GM04504 (cell line): ENCODE measurements around the gene RNU6-8.

Source experiments
- DNase-seq: peaks from one replicate; pipeline ENCODE4 v3.0.0-alpha.2; 2012; ENCODE audit warnings: low read depth

The RNU6-8 gene

DNA sequence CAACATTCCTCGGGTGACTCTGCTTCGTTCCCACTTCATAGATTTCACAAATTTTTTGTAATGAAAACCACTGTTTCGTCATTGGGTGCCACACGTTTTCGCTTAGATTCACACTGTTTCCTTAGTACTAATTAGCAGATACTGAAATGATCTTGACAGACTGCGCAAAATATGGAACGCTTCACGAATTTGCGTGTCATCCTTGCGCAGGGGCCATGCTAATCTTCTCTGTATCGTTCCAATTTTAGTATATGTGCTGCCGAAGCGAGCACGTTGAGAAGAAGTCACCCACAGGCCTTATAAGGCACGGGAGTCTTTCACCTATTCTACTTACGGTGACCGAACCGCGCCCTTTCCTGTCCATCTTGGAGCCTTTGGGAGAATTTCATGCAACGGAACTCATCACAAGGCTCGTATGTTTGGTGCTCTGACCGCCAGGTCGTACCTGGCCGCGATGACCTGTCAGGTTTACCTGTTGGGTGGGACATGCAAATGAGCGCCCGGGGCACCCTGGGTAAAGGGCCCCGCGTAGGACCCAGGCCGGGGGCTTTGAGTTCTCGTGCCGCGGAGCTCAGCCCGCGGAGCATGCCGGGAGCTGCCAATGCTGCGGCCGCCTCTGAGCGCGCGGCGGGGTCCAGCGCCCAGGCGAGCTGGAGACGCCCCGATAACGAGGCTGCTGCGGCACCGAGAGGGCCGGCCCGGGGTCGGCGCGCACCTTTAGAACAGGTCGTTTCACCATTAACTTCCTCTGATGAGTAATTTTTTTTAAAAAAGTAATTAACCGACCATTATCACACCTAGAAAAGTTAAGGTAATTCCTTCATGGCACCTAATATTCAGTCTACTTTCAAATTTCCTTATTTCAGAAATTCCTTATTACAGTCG, at the start of gene RNU6-8:
Gene RNU6-8, minus strand, starts transcription at position 272 of the 885 bp plus-strand sequence.
- DNase-seq, result no peak

DNA sequence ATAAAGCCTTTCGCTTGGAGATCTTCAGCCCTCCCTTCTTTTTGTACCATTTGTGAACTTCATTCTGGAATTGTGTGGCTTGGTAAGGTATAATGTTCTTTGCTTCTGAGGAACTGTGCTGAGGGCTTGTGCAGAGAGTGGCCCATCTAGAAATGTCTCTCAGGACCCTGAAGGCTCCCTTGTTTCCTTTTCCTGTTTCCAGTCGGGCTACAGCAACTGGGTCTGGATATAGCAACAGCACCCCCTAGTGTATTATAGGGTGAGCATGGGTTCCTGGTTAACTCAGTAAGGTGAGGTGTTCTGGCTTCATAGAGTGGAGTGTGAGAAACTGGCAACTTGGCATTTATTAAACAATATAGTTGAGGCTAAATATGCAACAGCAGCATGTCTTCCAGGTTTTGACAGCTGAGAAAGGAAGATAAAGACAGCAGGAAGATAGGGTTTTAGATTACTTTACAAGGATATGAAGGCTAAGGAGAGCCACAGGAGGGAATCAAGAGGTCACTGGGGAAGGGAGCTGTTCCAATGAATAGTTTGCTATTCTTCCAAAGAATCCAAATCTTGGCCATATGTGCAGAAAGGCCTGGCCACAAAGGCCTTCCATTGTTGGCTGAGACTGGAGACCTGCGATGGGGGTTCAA, 49.1 kb upstream of the RNU6-8 start:
- peak; percentile 47 for DNase-seq

DNA sequence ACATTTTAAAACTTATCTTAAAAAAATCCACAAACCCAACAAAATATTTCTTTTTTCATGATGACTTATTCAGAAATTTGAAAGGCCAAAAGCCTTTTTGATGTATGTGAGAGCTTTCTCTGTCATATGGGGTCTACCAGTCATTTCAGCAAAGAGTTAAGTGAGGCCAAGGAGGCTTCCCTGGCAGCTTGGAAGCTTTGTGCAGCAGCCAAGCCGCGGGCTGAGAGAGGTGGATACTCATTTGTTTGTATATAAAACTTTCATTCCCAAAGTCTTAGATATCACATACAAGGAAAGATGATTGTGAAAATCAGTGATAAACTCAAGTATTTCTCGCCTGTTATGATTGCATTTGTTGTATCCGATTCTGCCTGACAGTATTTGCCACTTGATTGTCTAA, 48.5 kb upstream of the RNU6-8 start:
- DNase-seq, result no peak

DNA sequence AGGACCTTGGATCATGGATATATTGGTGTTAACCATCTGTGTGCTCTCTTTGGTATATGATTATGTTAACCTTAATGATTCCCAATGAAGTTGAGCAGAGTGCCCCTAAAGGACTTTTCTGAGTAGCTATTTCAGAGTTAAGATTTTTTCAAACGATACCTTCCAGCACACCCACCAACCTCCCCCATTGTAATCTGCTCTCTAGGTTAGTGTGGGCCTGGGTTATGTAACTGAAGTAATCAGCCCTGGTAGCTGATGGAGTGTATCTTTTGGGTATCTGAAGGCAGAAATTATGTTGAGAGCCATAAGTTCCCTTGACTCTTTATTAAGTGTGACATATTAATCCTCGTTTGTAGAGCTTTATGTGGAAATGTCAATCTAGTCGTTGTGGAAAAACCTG, 47.6 kb upstream of the RNU6-8 start:
- DNase-seq, result no peak

DNA sequence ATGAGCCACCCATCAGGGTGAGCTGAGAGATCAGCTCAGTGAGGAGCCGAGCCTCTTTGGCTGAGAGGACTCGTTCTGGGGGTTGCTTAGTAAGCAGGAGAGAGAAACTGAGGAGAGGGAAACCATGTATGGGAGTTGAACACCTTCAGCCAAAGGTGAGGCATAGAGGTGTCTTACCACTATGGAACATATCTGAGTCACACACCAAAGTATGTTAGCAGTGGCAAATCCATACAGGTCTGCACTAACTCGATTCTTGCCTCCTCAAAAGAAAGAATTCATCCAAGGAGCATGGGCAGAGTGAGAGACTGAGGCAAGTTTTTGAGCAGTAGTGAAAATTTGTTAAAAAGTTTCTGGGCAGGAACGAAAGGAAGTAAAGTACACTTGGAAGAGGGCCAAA, 46.7 kb upstream of the RNU6-8 start:
- no peak for DNase-seq

DNA sequence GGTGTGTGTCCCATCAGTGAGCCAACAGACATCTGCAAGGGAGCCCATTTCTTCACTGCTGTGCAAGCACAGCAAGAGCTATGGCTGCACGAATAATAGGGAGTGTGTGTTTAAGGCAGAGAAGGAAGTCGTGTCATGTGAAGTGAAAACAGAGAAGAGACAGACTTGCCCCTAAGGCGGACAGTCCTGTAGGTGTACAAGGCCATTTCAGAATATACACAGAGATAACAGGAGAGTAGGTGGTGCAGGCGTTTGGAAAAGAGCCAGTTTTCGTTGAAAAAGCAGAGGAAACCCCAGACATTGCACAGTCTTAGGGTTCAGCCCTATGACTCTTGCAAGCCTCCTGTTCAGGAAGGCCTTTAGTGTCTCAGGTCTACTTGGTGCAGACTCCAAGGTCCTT, 46.3 kb upstream of the RNU6-8 start:
- DNase-seq, result no peak

GRCh38 chr14:32246751-32247150, 43.7 kb upstream of the RNU6-8 start:
- DNase-seq, result no peak

GRCh38 chr14:32244404-32244803, 41.3 kb upstream of the RNU6-8 start:
- DNase-seq, result no peak

GRCh38 chr14:32233260-32233659, 30.2 kb upstream of the RNU6-8 start:
- no peak for DNase-seq

DNA sequence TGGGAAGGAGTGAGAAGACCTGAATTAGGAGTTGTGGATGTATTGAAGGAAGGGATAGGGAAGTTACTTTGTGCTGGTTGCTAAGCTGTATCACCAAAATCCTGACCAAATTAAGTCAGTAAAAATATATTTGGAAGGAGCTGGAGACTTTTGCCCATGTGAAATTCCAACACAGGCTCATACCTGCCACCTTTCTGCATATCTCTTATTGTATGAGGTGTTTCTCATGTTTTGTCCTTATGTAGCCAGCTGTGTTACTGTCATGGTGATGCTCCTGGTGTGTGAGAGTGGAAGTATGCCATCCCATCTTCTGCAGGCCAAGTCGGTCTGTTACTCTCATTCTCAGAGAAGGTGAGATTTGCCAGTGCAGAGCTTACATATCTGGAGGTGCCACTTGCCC, 29.4 kb upstream of the RNU6-8 start:
- no peak for DNase-seq

DNA sequence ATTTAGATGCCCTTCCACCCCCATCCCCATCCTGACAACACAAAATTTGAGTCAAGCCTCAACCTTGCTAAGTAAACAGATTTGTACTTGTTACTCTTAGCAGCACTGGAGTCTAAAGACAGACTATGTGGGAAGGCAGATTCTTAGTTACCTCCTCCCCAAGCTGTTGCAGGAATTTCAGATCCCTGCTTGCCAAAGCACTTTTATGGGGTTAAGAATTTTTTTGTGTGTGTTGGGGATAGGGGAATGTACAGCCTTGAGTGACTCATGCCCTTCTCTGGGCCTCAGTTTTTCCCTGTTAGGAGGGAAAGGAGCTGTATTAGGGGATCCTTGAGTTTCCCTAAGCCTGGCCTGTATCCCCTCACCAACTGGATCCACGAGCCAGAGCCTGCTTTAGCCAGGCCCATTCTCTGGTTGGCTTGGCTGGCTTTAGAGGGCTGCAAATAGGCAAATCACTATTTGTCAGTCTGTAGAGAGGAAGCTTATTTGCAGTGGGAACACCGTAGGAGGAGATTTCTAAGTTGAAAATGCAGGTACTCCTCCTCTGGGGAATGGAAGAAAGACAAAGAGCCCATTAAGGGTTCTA, 27.7 kb upstream of the RNU6-8 start:
- peak; percentile 60 for DNase-seq

GRCh38 chr14:32230181-32230580, 27.1 kb upstream of the RNU6-8 start:
- DNase-seq, result peak; percentile 20

DNA sequence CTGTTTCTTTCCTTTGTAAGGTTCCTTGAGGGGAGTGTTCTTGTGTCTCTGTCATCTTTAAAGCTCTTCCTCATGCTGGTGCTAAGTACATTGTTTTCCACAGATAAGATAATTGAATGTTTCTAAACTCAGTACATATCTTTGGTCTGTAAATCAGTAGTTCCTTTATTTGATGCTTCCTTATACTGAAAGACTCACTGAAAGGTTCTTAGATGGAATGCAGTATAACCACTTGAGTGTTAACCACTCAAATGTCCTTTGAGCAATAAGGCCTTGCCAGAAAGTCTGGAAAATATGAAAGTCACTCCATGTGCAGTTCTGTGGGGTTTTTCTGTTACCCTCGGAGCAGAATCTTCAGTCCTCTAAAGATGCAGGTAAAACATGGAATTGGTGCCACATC, 23.0 kb upstream of the RNU6-8 start:
- no peak for DNase-seq

GRCh38 chr14:32225378-32225920, 22.4 kb upstream of the RNU6-8 start:
- no peak for DNase-seq

- DNase-seq, result no peak
These were observed 21.8 kb upstream of the RNU6-8 start for GRCh38 chr14:32224737-32225377.

GRCh38 chr14:32217301-32217700, 14.2 kb upstream of the RNU6-8 start:
- no peak for DNase-seq

- no peak for DNase-seq
These were observed 9.8 kb upstream of the RNU6-8 start for GRCh38 chr14:32212833-32213232.

DNA sequence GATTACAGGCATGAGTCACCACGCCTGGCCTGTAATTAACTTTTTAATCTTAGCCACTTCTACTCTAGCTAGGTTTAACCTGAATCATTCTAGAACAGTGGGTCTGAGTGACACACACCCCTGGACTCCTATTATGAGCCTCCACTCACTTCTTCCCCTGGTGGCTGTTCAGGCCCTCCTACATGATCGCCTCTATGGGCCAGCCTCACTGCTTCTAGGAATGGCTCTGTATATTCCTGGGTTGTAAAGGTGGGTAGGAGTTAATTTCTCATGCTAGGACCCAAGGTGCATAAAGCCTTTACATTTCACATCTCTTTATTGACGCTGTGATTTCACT, 8.0 kb upstream of the RNU6-8 start:
- no peak for DNase-seq

DNA sequence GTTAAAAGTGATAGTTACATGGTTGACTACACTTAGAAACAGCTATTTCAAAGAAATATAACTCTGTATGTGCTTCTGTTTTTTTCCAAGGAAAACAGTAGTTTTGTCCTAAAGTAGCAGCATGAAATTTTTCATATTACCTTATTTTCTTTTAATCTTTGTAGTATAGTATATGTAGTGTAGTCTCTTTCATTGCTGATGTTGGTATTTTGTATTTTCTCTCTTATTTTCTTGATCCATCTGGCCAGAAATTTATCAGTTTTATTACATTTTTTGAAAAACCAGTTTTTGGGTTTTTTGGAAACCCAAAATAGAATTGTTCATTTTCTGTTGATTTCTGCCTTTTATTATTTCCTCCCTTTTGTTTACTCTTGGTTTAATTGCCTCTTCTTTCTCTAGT, 6.4 kb upstream of the RNU6-8 start:
- DNase-seq, result no peak

DNA sequence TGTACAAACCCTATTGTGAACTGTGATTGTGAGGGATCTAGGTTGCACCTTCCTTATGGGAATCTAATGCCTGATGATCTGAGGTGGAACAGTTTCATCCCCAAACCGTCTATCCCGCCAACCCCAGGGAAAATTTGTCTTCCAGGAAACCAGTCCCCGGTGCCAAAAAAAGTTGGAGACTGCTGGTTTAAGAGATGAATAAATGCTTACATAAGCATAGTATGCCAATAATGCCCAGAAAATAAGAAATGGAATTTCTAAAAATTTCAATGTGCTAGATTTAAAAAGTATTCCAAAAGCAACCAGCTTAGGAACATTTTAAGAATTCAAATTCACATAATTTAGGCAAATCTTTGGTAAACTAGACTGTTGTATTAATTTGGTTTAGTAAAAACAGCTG, 5.4 kb upstream of the RNU6-8 start:
- DNase-seq, result no peak

DNA sequence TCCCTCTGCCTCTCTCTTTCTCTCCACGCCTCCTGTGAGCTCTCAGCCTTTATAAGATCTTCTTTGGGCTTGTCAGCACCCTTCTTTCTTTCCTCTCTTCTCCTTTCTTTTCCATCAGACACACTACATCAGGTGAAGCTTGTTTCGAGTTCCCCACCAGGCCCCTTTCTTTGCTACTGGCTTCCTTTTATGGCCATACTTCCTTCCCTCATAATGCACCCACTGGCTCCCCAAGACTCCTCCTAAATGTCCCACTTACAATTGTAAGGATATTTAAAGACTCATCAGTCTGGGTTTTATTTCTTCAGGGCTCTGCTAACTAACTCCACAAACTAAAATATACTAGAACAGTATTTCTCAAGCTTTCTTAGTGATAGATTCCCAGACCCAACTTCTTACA, 3.5 kb upstream of the RNU6-8 start:
- DNase-seq, result no peak

DNA sequence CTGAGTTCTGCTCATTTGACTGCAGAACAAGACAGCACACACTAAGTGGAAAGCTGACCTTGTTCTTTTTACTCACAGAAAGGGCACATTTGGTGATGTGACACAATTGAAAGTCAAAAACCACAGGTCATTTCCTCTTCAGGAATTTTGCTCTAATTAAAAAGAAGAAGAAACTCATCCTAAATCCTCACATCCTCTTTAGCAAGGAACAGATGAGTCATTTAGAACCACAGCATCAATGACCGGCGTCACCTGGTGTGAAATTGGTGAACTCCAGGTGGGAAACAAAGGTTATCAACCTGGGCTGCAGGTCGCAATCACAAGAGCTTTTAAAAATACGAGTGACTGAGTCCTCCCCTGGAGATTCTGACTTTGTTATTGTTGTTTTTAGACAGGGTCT, 2.9 kb upstream of the RNU6-8 start:
- no peak for DNase-seq

DNA sequence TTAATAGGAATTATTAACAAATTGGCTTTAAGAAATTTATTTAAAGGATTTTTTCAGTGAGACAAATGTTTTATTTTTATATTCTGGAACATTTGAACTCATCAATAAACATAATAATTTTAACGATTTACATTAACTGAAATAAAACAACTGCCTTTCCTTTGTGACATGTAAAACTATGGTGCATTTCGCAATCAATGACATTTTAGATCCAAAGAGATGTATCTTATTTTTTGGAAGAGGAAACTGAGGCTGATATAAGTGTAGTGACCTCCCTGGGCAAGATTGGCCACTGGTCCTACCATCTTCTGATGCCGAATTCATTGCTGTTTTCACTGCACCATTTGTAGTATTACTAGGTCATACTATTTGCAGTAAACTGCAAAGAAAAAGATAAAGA, 2.5 kb upstream of the RNU6-8 start:
- no peak for DNase-seq
